Left colon (tissue), 2 donors: ENCODE results near the gene KLF15. TPM values are rescaled to one million over a fixed set of nuclear protein-coding genes. Genes with fewer than 3 reads are reported as not detected.

Experiments used
- ATAC-seq: fragments of 200-7000 bp; cut with Tn5 transposase; one replicate; pipeline ENCODE4 v1.9.1; 2020; ENCODE audit warnings: mild to moderate bottlenecking, moderate library complexity
- DNase-seq, 2 donors: peaks; one replicate each; pipeline ENCODE4 v3.0.0-alpha.2; 2020
- intact Hi-C, 2 donors: fragments of 100-400 bp; cut with DNase I in 1 of 2; cut with micrococcal nuclease in 1 of 2; formaldehyde crosslinking; loops; one replicate each; pipeline versions ENCODE4 v1.11.2 to v1.14.0; 2022; cut with DNase I, micrococcal nuclease
- total RNA-seq, 2 donors: library from RNA; stranded (reverse); fragmentation: NEBNext Ultra II Directional; extraction: Animal tissue kit (Norgen Biotek cat#: 25700); gene quantifications; one replicate each; pipeline ENCODE4 v1.2.1, GENCODE V29; 2021
- donor health status: DM: no; HTN: no; CAD: no.
- donor health status: DM: yes; HTN: yes; CAD: no.

The KLF15 gene
- total RNA-seq, 2 donors from 2014 or later: 1.6 TPM

DNA sequence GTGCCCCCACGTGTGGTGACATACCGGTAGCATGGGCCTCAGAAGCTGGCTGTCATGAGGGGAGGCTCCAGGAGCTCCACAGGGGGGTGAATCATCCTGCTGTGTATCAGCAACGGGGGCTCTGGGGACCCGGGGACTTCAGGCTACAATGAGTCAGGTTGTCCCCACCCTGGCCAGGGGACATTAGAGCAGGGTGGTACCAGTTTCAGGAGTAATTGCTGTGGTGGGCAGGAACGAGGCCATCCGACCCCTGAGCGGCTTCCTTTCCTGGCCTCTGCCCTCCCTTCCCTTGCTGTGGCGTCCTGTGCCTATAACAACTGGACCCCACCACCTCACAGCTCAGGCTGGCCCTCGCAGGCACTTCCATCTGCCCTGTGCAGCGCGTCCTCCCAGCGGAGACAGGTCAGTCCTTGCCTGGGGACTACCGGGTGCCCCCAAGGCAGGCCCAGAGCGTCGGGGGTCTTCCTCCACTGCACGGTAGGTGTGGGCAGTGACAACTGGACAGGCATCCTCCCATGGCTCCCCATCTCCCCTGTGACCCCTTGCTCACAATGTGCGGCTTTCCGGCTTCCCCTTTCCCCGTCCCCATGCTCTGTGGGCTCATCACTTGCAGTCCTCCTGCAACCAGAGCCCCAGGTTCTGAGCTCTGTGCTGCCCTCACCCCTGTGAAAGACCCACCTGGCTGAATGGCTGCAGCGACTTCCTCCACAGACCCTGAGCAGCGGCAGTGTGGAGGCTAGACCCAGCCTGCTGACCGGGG lies 57.0 kb downstream of the KLF15 start:
- intact Hi-C loops: no loop called here
- no peak for DNase-seq
- ATAC-seq: no peak

DNA sequence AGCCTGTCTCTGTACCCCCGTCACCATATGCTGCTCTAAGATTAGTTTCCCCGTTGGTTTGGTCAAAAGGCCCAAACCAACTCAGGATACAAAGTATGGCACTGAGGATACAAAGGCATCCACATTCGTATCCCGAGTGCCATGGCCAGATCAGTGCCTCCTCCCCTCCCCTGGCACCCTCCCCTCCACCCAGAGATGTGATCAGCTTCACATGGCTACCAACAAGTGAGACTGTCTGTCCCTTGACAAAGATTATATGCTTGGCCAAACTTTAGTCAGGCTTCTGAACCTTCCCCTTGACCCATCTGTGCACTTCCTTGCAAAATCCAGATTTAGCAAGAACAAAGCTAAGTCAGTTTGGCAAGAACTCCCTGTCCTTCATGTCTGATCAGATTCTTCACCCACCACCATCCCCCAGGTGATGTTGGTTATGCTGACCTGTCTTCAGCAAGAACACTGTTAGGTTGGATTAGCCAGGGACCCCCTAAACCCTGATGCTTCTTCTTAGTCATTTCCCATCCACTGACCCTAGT lies 61.7 kb downstream of the KLF15 start:
- DNase-seq (no peak), ATAC-seq (no peak)
- intact Hi-C loops: no loop called here

DNA sequence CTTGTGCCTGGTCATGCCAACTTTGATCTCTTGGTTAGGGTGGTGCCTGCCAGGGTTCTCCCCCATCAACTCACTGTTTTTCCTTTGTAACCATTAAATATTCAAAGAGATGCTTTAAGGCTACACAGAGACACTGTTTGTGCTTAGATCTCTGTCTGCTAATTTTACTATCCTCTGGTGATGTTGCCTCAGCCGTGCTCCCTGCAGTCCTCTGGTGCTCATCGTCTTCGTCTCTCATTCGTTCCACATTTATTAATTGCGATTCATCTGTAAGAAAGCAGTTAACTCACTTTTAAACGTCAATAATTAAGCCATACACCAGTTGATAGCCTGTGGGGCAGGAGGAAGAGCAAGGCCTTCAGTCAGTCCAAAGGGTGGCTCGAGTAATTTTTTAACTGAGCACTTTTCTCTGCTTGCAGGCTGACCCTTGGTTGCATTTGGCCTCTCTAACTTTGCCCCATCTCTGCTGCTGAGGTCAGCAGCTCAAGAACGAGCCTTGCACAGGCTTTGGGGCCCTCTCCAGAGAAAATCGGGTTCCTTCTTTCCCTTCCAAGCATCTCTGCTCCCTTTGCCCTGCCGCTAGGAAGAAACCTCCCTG lies 62.9 kb downstream of the KLF15 start:
- ATAC-seq (no peak), DNase-seq (no peak)
- intact Hi-C loops: no loop called here

DNA sequence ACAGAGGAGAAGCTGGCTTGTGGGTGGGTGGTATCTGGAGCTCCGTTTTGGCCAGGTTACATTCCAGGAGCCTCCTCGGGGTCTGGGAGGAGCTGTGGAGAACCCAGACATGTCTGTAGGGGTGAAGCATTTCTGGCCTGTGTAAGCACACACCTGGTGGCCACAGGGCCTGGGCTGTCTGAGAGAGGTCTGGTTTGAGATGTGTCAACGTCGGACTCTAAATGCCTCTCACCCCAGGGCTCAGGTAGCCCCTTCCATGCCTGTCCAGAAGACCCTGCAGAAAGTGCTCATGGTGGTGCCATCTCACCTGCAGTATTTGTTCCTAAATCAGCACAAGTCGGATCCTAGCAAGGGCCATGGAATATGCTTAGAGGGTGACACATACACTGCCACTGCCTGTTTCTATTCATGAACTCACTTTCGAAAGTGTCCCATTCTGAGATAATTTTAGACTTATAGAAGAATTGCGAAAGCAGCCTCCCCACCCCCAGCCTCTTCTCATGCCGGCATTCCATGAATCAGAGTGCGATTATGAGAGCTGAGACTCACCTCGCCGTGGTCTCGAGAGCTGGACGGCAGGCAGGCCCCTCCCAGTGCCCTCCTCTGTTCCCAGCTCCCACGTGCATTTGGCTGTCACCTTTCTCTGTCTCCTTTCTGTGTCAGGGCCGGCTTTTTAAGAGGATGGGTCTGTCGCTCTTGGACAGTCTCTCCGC lies 63.7 kb downstream of the KLF15 start:
- intact Hi-C loops: no loop called here
- ATAC-seq: no peak
- no peak for DNase-seq

Other genes starting within 250 kb of the KLF15 start
- gene ALDH1L1, start 176.8 kb downstream of the KLF15 start, total RNA-seq: 10 to 100 TPM in 1 of 2 donors, 1 to 10 TPM in 1; 7.7 to 26.7 TPM
- not detected for gene CFAP100, start 37.5 kb upstream of the KLF15 start, total RNA-seq
- 10 to 100 TPM; 25.7 to 30.2 TPM for gene ZXDC, start 118.5 kb upstream of the KLF15 start, total RNA-seq
- not detected for gene UROC1, start 160.4 kb upstream of the KLF15 start, total RNA-seq
- 1 to 10 TPM; 1.8 to 4.3 TPM for gene CHST13, start 166.7 kb upstream of the KLF15 start, total RNA-seq
- not detected for gene C3orf22, start 201.5 kb upstream of the KLF15 start, total RNA-seq